Fibroblast of lung (primary cell): ENCODE data around the gene RPTN.

Experiments
- CTCF ChIP-seq, 2 donors: IDR thresholded peaks in 1 of 2; conservative IDR thresholded peaks in 1 of 2; 1 replicate in 1 of 2; 2 replicates in 1 of 2; pipeline ENCODE4 v1.5.1; 2011 to 2012; ENCODE audit warnings: low read length in 2 of 2, control low read depth in 1 of 2, inconsistent platforms in 1 of 2, low read depth in 1 of 2, mild to moderate bottlenecking in 1 of 2
- EZH2 ChIP-seq: IDR thresholded peaks from 2 replicates; pipeline ENCODE4 v1.5.1; 2012; ENCODE audit warnings: low read length, control low read depth, mild to moderate bottlenecking; ENCODE audit errors: missing control alignments

GRCh38 chr1:152191260-152191659, 32.2 kb upstream of the RPTN start:
- TF ChIP-seq CTCF (conservative IDR thresholded peaks at IDR 0.05 in 1 of 2, IDR thresholded peaks at IDR 0.05 in 1 of 2; ENCODE audit: low read depth in 1 of 2, low read length in 2 of 2) (no peak), EZH2 (no peak)
